Vagina (tissue), 2 donors: ENCODE results near the gene ART1. TPM values are rescaled to one million over a fixed set of nuclear protein-coding genes. Genes with fewer than 3 reads are reported as not detected.

ENCODE experiments used
- DNase-seq, 2 donors: peaks; one replicate each; pipeline ENCODE4 v3.0.0-alpha.2; 2017; ENCODE audit errors: extremely low spot score in 2 of 2
- H3K27ac ChIP-seq: fragments of 200-600 bp; sonication (generic); one replicate; pipeline ENCODE4 v1.5.1; 2019
- H3K27me3 ChIP-seq: fragments of 200-600 bp; sonication (generic); one replicate; pipeline ENCODE4 v1.5.1; 2019
- H3K36me3 ChIP-seq, 2 donors: fragments of 200-600 bp; sonication (generic); one replicate each; pipeline ENCODE4 v1.5.1; 2017 to 2019
- H3K4me1 ChIP-seq: fragments of 200-600 bp; sonication (generic); one replicate; pipeline ENCODE4 v1.5.1; 2019
- H3K4me3 ChIP-seq, 2 donors: fragments of 200-600 bp; sonication (generic); 1 replicate in 1 of 2; 2 replicates in 1 of 2; pipeline ENCODE4 v1.5.1; 2016 to 2019
- H3K9me3 ChIP-seq: fragments of 200-600 bp; sonication (generic); one replicate; pipeline ENCODE4 v1.5.1; 2019
- CTCF ChIP-seq, 3 experiments: fragments of 450-650 bp in 2 of 3; fragments of 200-600 bp in 1 of 3; sonication (generic) in 1 of 3; IDR thresholded peaks; one replicate each; pipeline ENCODE4 v1.5.1; 2017 to 2019; ENCODE audit warnings: antibody characterized with exemption in 3 of 3, mild to moderate bottlenecking in 2 of 3, moderate library complexity in 2 of 3
- POLR2A ChIP-seq, 2 donors: fragments of 450-650 bp; IDR thresholded peaks; one replicate each; pipeline ENCODE4 v1.6.1; 2017; ENCODE audit warnings: antibody characterized with exemption in 2 of 2, mild to moderate bottlenecking in 2 of 2, moderate library complexity in 2 of 2
- POLR2AphosphoS5 ChIP-seq, 2 donors: sonication (generic); formaldehyde crosslinking; IDR thresholded peaks; one replicate each; pipeline ENCODE4 v1.9.0; 2017; ENCODE audit warnings: antibody characterized with exemption in 2 of 2, mild to moderate bottlenecking in 2 of 2, low read depth in 1 of 2; ENCODE audit not compliant: insufficient read depth in 1 of 2
- intact Hi-C: fragments of 100-400 bp; cut with DNase I; formaldehyde crosslinking; loops from one replicate; pipeline ENCODE4 v1.15.1; 2023
- total RNA-seq: library from RNA; depleted of rRNA; stranded (reverse); fragments of >200 nt; gene quantifications from one replicate; pipeline ENCODE4 v1.2.3, GENCODE V29; 2016

Gene ART1
- total RNA-seq, 1 donor from 2014 or later = not detected

- Histone ChIP-seq H3K27ac (no peak overlapping the region), H3K27me3 (no peaks in the 10 kb centered on the region), H3K36me3 (no peaks in the 10 kb centered on the region), H3K9me3 (no peaks in the 10 kb centered on the region), H3K4me3 (no peak overlapping the region), H3K4me1 (no peaks in the 10 kb centered on the region)
- intact Hi-C loops = no loop called here
- no peak for DNase-seq
- peak; percentile 64 to 74 (median 70) for TF ChIP-seq CTCF (IDR thresholded peaks at IDR 0.05)
- TF ChIP-seq POLR2AphosphoS5 (IDR thresholded peaks at IDR 0.05; ENCODE audit: insufficient read depth in 1 of 2, low read depth in 1 of 2) = no peak
- TF ChIP-seq POLR2A (IDR thresholded peaks at IDR 0.05) = no peak
These were observed 35.3 kb upstream of the ART1 start for GRCh38 chr11:3609416-3610265.

DNA sequence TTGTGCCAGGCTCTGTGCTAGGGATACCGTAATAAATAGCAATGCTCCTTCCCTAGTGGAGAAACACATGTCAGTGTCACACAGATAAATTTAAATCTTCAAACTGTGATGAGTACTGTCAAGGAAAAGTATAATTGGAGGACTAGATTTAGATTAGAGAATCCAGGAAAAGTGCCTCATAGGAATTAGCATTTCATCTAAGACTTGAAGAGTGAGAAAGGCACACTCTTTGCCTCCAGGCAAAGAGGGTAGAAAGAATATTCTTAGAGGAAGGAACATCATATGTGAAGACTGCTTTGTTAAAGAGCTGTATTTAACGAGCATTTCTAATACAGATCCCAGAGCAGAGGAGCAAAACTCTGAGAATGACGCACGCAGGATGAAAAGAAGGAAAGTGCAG is 34.1 kb upstream of the ART1 start:
- intact Hi-C loops = no loop called here
- Histone ChIP-seq H3K27ac (no peak overlapping the region), H3K4me3 (no peak overlapping the region), H3K27me3 (no peaks in the 10 kb centered on the region), H3K9me3 (no peaks in the 10 kb centered on the region), H3K4me1 (no peaks in the 10 kb centered on the region), H3K36me3 (no peaks in the 10 kb centered on the region)
- no peak for DNase-seq
- TF ChIP-seq CTCF (IDR thresholded peaks at IDR 0.05) (no peak), POLR2AphosphoS5 (IDR thresholded peaks at IDR 0.05; ENCODE audit: insufficient read depth in 1 of 2, low read depth in 1 of 2) (no peak), POLR2A (IDR thresholded peaks at IDR 0.05) (no peak)

GRCh38 chr11:3611976-3612678 is 32.8 kb upstream of the ART1 start:
- Histone ChIP-seq H3K36me3 (no peaks in the 10 kb centered on the region), H3K4me3 (no peak overlapping the region), H3K9me3 (no peaks in the 10 kb centered on the region), H3K27me3 (no peaks in the 10 kb centered on the region), H3K4me1 (no peaks in the 10 kb centered on the region), H3K27ac (no peak overlapping the region)
- no peak for DNase-seq
- TF ChIP-seq CTCF (IDR thresholded peaks at IDR 0.05) (no peak), POLR2AphosphoS5 (IDR thresholded peaks at IDR 0.05; ENCODE audit: insufficient read depth in 1 of 2, low read depth in 1 of 2) (no peak), POLR2A (IDR thresholded peaks at IDR 0.05) (no peak)
- intact Hi-C loops = no loop called here

- no peaks in the 10 kb centered on the region for H3K4me1 ChIP-seq
- DNase-seq = no peak
- no peaks in the 10 kb centered on the region for H3K9me3 ChIP-seq
- no peaks in the 10 kb centered on the region for H3K36me3 ChIP-seq
- no peak overlapping the region for H3K4me3 ChIP-seq
- no peak overlapping the region for H3K27ac ChIP-seq
- intact Hi-C loops = no loop called here
- TF ChIP-seq POLR2AphosphoS5 (IDR thresholded peaks at IDR 0.05; ENCODE audit: insufficient read depth in 1 of 2, low read depth in 1 of 2) = no peak
- no peaks in the 10 kb centered on the region for H3K27me3 ChIP-seq
These were observed 30.8 kb upstream of the ART1 start for GRCh38 chr11:3613998-3614741.

DNA sequence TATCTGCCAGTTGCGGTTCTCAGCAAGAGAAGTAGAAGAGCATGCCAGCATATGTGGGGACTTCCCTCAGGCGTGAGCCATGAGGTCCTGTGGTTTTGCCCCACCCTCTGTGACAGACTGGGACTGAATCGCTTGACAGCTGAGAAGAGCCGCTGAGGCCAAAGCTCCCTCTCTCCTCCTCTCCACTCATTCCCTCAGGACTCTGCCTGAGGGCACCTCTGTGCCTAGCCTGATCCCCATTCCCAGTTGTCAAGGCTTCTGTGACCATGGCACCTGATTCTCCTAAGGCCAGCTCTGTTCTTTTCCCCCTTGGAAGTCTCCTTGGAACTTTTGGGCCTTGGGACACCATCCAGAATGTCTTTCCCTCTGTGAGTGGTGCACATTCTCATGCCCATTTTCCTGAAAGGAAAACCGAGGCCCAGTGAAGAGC is 30.2 kb upstream of the ART1 start:
- H3K4me3 ChIP-seq = no peak overlapping the region
- H3K27me3 ChIP-seq = no peaks in the 10 kb centered on the region
- H3K4me1 ChIP-seq = no peaks in the 10 kb centered on the region
- intact Hi-C loops = no loop called here
- no peaks in the 10 kb centered on the region for H3K9me3 ChIP-seq
- no peak overlapping the region for H3K27ac ChIP-seq
- no peak for TF ChIP-seq POLR2AphosphoS5 (IDR thresholded peaks at IDR 0.05; ENCODE audit: insufficient read depth in 1 of 2, low read depth in 1 of 2)
- no peak for TF ChIP-seq POLR2A (IDR thresholded peaks at IDR 0.05)
- TF ChIP-seq CTCF (IDR thresholded peaks at IDR 0.05) = no peak
- DNase-seq = no peak
- H3K36me3 ChIP-seq = no peaks in the 10 kb centered on the region
